Measurements from ENCODE around the gene STIP1. TPM values are rescaled to one million over a fixed set of nuclear protein-coding genes. Genes with fewer than 3 reads are reported as not detected.

Gene STIP1
- total and polyA plus RNA-seq, 10 of the 15 experiments (the other 5 are each of a cell fraction or from before 2014, with no cell fraction given), result 25.2 to 291 (median 191) TPM

GRCh38 chr11:64207256-64208085 is 21.5 kb downstream of the STIP1 start (continued):
- TF ChIP-seq E2F8 (IDR thresholded peaks at IDR 0.05; ENCODE audit: low read depth, partially characterized antibody) (no peak), ATF3 (IDR thresholded peaks at IDR 0.05; ENCODE audit: borderline replicate concordance, extremely low read depth, low read depth, low read length) (no peak), MEF2A (IDR thresholded peaks at IDR 0.05; ENCODE audit: insufficient read depth, low read depth, low read length) (0 out of 2 replicates have a peak, but pooled peaks have one; percentile 4), ZNF592 (IDR thresholded peaks at IDR 0.05) (no peak), MAX (IDR thresholded peaks at IDR 0.05; ENCODE audit: low read depth, low read length) (peak; percentile 72), NR2F1 (conservative IDR thresholded peaks at IDR 0.05) (peak; percentile 76), JUNB (IDR thresholded peaks at IDR 0.05) (no peak), IKZF1 (conservative IDR thresholded peaks at IDR 0.05) (peak; percentile 67), BCLAF1 (IDR thresholded peaks at IDR 0.05) (no peak), ZZZ3 (IDR thresholded peaks at IDR 0.05; ENCODE audit: control insufficient read depth, insufficient read length, low read depth) (no peak), MYB (IDR thresholded peaks at IDR 0.05; ENCODE audit: borderline replicate concordance, low read depth, low read length) (no peak), TBL1XR1 (IDR thresholded peaks at IDR 0.05; ENCODE audit: low read depth, low read length) (peak; percentile 44; the same call in 1 of the 2 replicates), SMAD5 (IDR thresholded peaks at IDR 0.05; ENCODE audit: low read depth) (peak; percentile 70), POLR2A (IDR thresholded peaks at IDR 0.05; ENCODE audit: low read depth, low read length) (peak; percentile 90), ATF7 (IDR thresholded peaks at IDR 0.05; ENCODE audit: low read depth) (peak; percentile 58), RELA (IDR thresholded peaks at IDR 0.05; ENCODE audit: borderline replicate concordance, partially characterized antibody) (no peak), NFYB (IDR thresholded peaks at IDR 0.05; ENCODE audit: insufficient read depth, low read depth, low read length) (no peak), SMARCA5 (IDR thresholded peaks at IDR 0.05) (no peak), POLR2AphosphoS5 (IDR thresholded peaks at IDR 0.05; ENCODE audit: low read length) (peak; percentile 85), ZNF207 (IDR thresholded peaks at IDR 0.05; ENCODE audit: borderline replicate concordance) (no peak)

Measured in GM12878 (cell line).